ENCODE data around the gene GPX4. TPM values are rescaled to one million over a fixed set of nuclear protein-coding genes. Genes with fewer than 3 reads are reported as not detected.

The GPX4 gene
- total and polyA plus RNA-seq, 2 donors (not counting 3 experiments of a cell fraction or from before 2014, with no cell fraction given), result 469 to 1,136 TPM

- no peak overlapping the region for H3K27ac ChIP-seq (ENCODE audit: insufficient read depth, low read depth, low read length)
- H3K9me1 ChIP-seq (replicated peaks; ENCODE audit: control insufficient read depth, extremely low read depth, insufficient read depth, low read length), result no peaks in the 10 kb centered on the region
- no peak overlapping the region for H3K9ac ChIP-seq (replicated peaks; ENCODE audit: extremely low read depth, insufficient read depth, low read length)
- H3K79me2 ChIP-seq (ENCODE audit: control insufficient read depth, insufficient read depth, low read length), result no peaks in the 10 kb centered on the region
- no peaks in the 10 kb centered on the region for H3K36me3 ChIP-seq (ENCODE audit: control insufficient read depth in 2 of 2, extremely low read depth in 1 of 2, insufficient read depth in 2 of 2, low read length in 2 of 2)
- FAIRE-seq (peak; percentile 50), DNase-seq (ENCODE audit: low read depth, low spot score) (peak; percentile 55)
- no peaks in the 10 kb centered on the region for H4K20me1 ChIP-seq (replicated peaks; ENCODE audit: control insufficient read depth, extremely low read depth, insufficient read depth, low read length)
- H2AFZ ChIP-seq (ENCODE audit: low read depth, low read length), result peak overlapping the region; percentile 77
- dilution Hi-C loops (cut with MboI; ENCODE audit: extremely low pct_ligation_motif_present, low sequenced_read_pairs), result no loop called here
- POLR2A ChIA-PET, result interaction anchor here (0.8 to 1.2 kb wide), 2 partner anchors 36 to 39 kb away, joined by 3 to 4 read pairs; no protein-coding TSS in a partner anchor
- peaks cover 31% of the 10 kb centered on the region for H3K4me1 ChIP-seq (ENCODE audit: control insufficient read depth, extremely low read depth, insufficient read depth, low read length)
- no peaks in the 10 kb centered on the region for H3K9me3 ChIP-seq (replicated peaks; ENCODE audit: control insufficient read depth, insufficient read depth, low read length)
- H3K4me2 ChIP-seq (ENCODE audit: insufficient read depth, low read length), result no peak overlapping the region
- intact Hi-C loops (cut with micrococcal nuclease), result no loop called here
- TF ChIP-seq MAX (IDR thresholded peaks at IDR 0.05; ENCODE audit: insufficient read depth, insufficient read length) (peak; percentile 69), POLR2A (IDR thresholded peaks at IDR 0.05; ENCODE audit: low read depth, low read length) (no peak), JUN (IDR thresholded peaks at IDR 0.05; ENCODE audit: borderline replicate concordance, insufficient read depth, insufficient read length, low read depth) (no peak), FOS (IDR thresholded peaks at IDR 0.05; ENCODE audit: borderline replicate concordance, insufficient read depth, low read length) (no peak), MYC (IDR thresholded peaks at IDR 0.05; ENCODE audit: low read depth, low read length) (no peak), POLR2AphosphoS5 (IDR thresholded peaks at IDR 0.05; ENCODE audit: insufficient read depth, low read depth, low read length) (peak; percentile 52)
- TF ChIP-seq, protein P1, sequence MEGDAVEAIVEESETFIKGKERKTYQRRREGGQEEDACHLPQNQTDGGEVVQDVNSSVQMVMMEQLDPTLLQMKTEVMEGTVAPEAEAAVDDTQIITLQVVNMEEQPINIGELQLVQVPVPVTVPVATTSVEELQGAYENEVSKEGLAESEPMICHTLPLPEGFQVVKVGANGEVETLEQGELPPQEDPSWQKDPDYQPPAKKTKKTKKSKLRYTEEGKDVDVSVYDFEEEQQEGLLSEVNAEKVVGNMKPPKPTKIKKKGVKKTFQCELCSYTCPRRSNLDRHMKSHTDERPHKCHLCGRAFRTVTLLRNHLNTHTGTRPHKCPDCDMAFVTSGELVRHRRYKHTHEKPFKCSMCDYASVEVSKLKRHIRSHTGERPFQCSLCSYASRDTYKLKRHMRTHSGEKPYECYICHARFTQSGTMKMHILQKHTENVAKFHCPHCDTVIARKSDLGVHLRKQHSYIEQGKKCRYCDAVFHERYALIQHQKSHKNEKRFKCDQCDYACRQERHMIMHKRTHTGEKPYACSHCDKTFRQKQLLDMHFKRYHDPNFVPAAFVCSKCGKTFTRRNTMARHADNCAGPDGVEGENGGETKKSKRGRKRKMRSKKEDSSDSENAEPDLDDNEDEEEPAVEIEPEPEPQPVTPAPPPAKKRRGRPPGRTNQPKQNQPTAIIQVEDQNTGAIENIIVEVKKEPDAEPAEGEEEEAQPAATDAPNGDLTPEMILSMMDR (IDR thresholded peaks at IDR 0.05; ENCODE audit: extremely low read depth in 1 of 2, insufficient read depth in 1 of 2, low read depth in 1 of 2, low read length in 2 of 2), result peak; percentile 70 to 82
- H3K4me3 ChIP-seq (replicated peaks in 1 of 3; ENCODE audit: insufficient read depth in 1 of 3, low read depth in 1 of 3, low read length in 3 of 3), result no peak overlapping the region
- CTCF ChIA-PET, result interaction anchor here (0.8 to 1.9 kb wide), 15 partner anchors 9 to 149 kb away, joined by 3 to 13 read pairs (median 6); partner anchors contain the start of genes CNN2 and GPX4
- no peaks in the 10 kb centered on the region for H3K27me3 ChIP-seq (ENCODE audit: control insufficient read depth in 2 of 2, insufficient read depth in 2 of 2, low read length in 2 of 2)
- BruUV-seq (replicated peaks), result no TSS peak
Measured at GRCh38 chr19:1064661-1065605, 38.9 kb upstream of the GPX4 start.

Measured in endothelial cell of umbilical vein (primary cell).